ENCODE measurements around the gene TRIM26.

DNA sequence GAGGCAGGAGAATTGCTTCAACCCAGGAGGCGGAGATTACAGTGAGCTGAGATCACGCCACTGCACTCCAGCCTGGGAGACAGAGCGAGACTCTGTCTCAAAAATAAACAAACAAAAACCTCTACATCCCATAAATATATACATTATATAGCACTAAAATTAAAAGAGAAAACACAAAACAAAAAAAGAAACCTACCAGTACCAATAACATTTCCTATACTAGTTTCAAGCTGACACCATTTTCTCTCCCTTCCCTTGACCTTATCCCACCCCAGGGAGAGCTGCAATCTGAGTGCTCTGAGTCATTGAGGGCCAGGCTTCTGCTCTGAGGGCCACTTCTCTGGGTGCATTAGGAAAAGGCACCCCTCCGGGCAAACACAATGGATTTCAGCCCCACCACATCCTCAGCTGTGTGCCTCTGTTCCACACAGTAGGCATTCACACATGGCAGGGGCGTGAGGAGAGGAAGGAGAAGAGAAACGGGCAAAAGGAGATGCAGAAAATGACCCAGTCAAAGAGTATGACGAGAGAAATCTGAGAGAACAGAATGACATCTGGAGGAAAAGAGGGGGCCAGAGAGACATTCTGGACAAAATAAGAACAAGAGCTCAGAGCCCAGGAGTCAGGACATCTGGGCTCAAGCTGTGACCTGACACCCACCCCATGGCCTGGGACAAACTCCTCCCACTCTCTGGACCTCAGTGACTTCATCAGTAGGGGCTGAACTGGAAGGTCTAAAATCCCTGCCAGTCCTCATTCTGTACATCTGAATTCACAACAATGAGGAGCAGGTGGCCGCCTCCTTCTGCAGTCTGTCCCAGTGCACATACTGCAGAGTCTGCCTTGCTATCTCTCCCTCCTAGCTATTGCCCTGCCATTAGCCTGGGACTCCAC is 18.2 kb downstream of the TRIM26 start:
- TF ChIP-seq POLR2AphosphoS5 (IDR thresholded peaks at IDR 0.05; ENCODE audit: borderline replicate concordance, low read depth, low read length), result no peak
- TF ChIP-seq EZH2 (IDR thresholded peaks at IDR 0.05), result no peak
